Stimulated activated CD4-positive, alpha-beta T cell treated with anti-CD3 and anti-CD28 coated beads, Interleukin-4, amount 100 ng/mL, for 4 hours (primary cell): Measurements from ENCODE around the gene RAI1.
"Not testable (repeated sequence)": the region's sequence is repeated elsewhere in the genome, so short reads cannot be mapped to it uniquely, and the experiment has no call there.

Experiments
- DNase-seq, 2 experiments: peaks; one replicate each; pipeline ENCODE4 v3.0.0-alpha.2; 2020

Gene RAI1

GRCh38 chr17:17664064-17664452 lies 17.2 kb upstream of the RAI1 start:
- no peak for DNase-seq

- no peak for DNase-seq
These were observed 16.0 kb upstream of the RAI1 start for GRCh38 chr17:17665255-17665654.

- no peak for DNase-seq
These were observed 15.0 kb upstream of the RAI1 start for GRCh38 chr17:17666111-17666714.

- no peak for DNase-seq
These were observed 14.0 kb upstream of the RAI1 start for GRCh38 chr17:17667231-17667630.

- no peak for DNase-seq
These were observed 13.3 kb upstream of the RAI1 start for GRCh38 chr17:17667947-17668346.

GRCh38 chr17:17668358-17668757 lies 12.9 kb upstream of the RAI1 start:
- DNase-seq, result no peak

GRCh38 chr17:17668775-17669579 lies 12.3 kb upstream of the RAI1 start:
- DNase-seq, result no peak

- DNase-seq, result no peak
These were observed 11.6 kb upstream of the RAI1 start for GRCh38 chr17:17669580-17670235.

GRCh38 chr17:17670701-17671305 lies 10.5 kb upstream of the RAI1 start:
- no peak for DNase-seq

- no peak for DNase-seq
These were observed 9.7 kb upstream of the RAI1 start for GRCh38 chr17:17671369-17672129.

- DNase-seq, result no peak
These were observed 8.5 kb upstream of the RAI1 start for GRCh38 chr17:17672453-17673368.

- no peak for DNase-seq
These were observed 5.8 kb upstream of the RAI1 start for GRCh38 chr17:17675416-17675815.

- no peak for DNase-seq
These were observed 5.2 kb upstream of the RAI1 start for GRCh38 chr17:17675925-17676534.

- no peak for DNase-seq
These were observed 4.5 kb upstream of the RAI1 start for GRCh38 chr17:17676752-17677151.

GRCh38 chr17:17677299-17678040 lies 3.8 kb upstream of the RAI1 start:
- DNase-seq, result no peak

- not testable (repeated sequence) for DNase-seq
These were observed 3.1 kb upstream of the RAI1 start for GRCh38 chr17:17678063-17678699.

- DNase-seq, result no peak
These were observed 2.0 kb upstream of the RAI1 start for GRCh38 chr17:17679243-17679642.

- no peak for DNase-seq
These were observed 1.5 kb upstream of the RAI1 start for GRCh38 chr17:17679748-17680147.

- DNase-seq, result no peak
These were observed 626 bp upstream of the RAI1 start for GRCh38 chr17:17680477-17681186.
